Tibial nerve (tissue), 4 donors: ENCODE measurements around the gene SLC35B2. TPM values are rescaled to one million over a fixed set of nuclear protein-coding genes. Genes with fewer than 3 reads are reported as not detected.

Source experiments
- DNase-seq, 2 donors: peaks; one replicate each; pipeline ENCODE4 v3.0.0-alpha.2; 2019; ENCODE audit warnings: low spot score in 2 of 2
- H3K27ac ChIP-seq, 4 donors: fragments of 200-600 bp; sonication (generic) in 3 of 4; one replicate each; pipeline ENCODE4 v1.5.1; 2017 to 2019; ENCODE audit warnings: mild to moderate bottlenecking in 1 of 4
- H3K27me3 ChIP-seq, 2 donors: fragments of 200-600 bp; sonication (generic) in 1 of 2; one replicate each; pipeline versions ENCODE4 v1.5.1 to v1.6.0; 2017 to 2019
- H3K36me3 ChIP-seq, 3 donors: fragments of 200-600 bp; sonication (generic); one replicate each; pipeline ENCODE4 v1.5.1; 2018 to 2019
- H3K4me1 ChIP-seq, 4 donors: fragments of 200-600 bp; sonication (generic) in 3 of 4; one replicate each; pipeline ENCODE4 v1.5.1; 2017 to 2019
- H3K4me3 ChIP-seq, 4 donors: fragments of 200-600 bp; sonication (generic) in 3 of 4; one replicate each; pipeline ENCODE4 v1.5.1; 2017 to 2019; ENCODE audit warnings: mild to moderate bottlenecking in 1 of 4, moderate library complexity in 1 of 4
- H3K9me3 ChIP-seq, 4 donors: fragments of 200-600 bp; sonication (generic) in 3 of 4; one replicate each; pipeline ENCODE4 v1.5.1; 2017 to 2019
- EP300 ChIP-seq, 2 donors: sonication (generic); formaldehyde crosslinking; IDR thresholded peaks; one replicate each; pipeline ENCODE4 v1.6.1; 2017; ENCODE audit warnings: antibody characterized with exemption in 2 of 2, mild to moderate bottlenecking in 1 of 2
- POLR2A ChIP-seq, 2 donors: fragments of 450-650 bp; IDR thresholded peaks; one replicate each; pipeline ENCODE4 v1.6.1; 2017; ENCODE audit warnings: antibody characterized with exemption in 2 of 2, mild to moderate bottlenecking in 2 of 2, moderate library complexity in 2 of 2
- WGBS, 2 donors: methylation state at CpG; one replicate each; pipeline ENCODE4 v1.1.5; 2018; 5-methylcytosine and 5-hydroxymethylcytosine counted together
- total RNA-seq, 4 donors: library from RNA; depleted of rRNA; stranded (reverse); fragments of >200 nt; gene quantifications; one replicate each; pipeline ENCODE4 v1.1.0, GENCODE V29; 2016
- TF ChIP-seq, protein P1 (sequence below), 5 experiments: fragments of 200-600 bp in 3 of 5; fragments of 450-650 bp in 2 of 5; sonication (generic) in 3 of 5; IDR thresholded peaks; one replicate each; pipeline ENCODE4 v1.5.1; 2016 to 2019; ENCODE audit warnings: antibody characterized with exemption in 5 of 5, mild to moderate bottlenecking in 3 of 5, moderate library complexity in 2 of 5

The SLC35B2 gene
- total RNA-seq, 4 donors from 2014 or later: 28.0 to 34.1 (median 33.1) TPM

GRCh38 chr6:44261581-44261980 lies 4.3 kb upstream of the SLC35B2 start:
- no peaks in the 10 kb centered on the region for H3K27me3 ChIP-seq
- no peaks in the 10 kb centered on the region for H3K9me3 ChIP-seq
- TF ChIP-seq POLR2A (IDR thresholded peaks at IDR 0.05) (no peak), EP300 (IDR thresholded peaks at IDR 0.05) (no peak)
- TF ChIP-seq, protein P1, sequence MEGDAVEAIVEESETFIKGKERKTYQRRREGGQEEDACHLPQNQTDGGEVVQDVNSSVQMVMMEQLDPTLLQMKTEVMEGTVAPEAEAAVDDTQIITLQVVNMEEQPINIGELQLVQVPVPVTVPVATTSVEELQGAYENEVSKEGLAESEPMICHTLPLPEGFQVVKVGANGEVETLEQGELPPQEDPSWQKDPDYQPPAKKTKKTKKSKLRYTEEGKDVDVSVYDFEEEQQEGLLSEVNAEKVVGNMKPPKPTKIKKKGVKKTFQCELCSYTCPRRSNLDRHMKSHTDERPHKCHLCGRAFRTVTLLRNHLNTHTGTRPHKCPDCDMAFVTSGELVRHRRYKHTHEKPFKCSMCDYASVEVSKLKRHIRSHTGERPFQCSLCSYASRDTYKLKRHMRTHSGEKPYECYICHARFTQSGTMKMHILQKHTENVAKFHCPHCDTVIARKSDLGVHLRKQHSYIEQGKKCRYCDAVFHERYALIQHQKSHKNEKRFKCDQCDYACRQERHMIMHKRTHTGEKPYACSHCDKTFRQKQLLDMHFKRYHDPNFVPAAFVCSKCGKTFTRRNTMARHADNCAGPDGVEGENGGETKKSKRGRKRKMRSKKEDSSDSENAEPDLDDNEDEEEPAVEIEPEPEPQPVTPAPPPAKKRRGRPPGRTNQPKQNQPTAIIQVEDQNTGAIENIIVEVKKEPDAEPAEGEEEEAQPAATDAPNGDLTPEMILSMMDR (IDR thresholded peaks at IDR 0.05): no peak
- DNase-seq: no peak
- no peak overlapping the region for H3K27ac ChIP-seq
- H3K4me3 ChIP-seq: no peak overlapping the region
- peaks cover 0 to 22% (median 0%) of the 10 kb centered on the region in 3 donors for H3K36me3 ChIP-seq
- 99 to 100% methylated on average over 2 to 8 of the region's 8 CpGs for WGBS, 2 donors
- peaks cover 2 to 53% (median 35%) of the 10 kb centered on the region in 4 donors for H3K4me1 ChIP-seq

DNA sequence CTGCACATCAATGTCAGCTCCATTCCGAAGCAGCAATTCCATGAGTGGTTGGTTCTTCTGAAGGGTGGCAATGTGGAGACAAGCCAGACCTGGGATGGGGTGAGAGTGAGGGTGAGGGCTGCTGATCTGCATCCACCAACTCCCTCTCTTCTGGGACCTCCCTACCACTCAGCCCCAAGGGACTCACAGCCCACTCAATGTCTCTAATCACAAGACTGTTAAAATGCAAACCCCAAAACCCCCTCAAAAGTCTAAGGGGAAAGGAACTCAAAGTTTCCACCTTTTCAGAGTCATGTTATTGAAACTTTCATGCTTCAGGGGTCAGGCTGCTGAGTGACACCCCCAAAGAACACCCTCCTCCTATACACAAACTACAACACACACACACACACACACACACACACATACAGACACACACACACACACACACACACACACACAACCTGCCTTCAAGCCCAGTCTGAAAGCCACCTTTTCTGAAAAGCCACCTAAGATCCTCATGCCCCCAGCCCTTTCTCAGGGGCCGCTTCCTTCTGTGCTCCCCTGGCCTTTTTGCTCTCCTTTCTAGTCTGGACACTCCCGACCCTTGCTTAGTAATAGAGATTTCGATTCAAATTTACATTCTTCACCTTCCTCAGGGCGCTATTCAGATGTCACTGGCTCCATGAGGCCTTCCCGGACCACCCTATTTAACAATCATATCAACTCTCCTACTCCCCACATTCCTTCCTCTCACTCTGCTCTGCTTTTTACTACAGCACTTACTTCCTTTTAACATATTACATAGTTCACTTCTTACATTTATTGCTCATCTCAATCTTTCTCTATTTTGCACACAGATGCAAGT lies 3.3 kb upstream of the SLC35B2 start:
- DNase-seq: no peak
- no peak overlapping the region for H3K27ac ChIP-seq
- WGBS, 2 donors: 91 to 92% methylated on average over 6 of the region's 6 CpGs
- peaks cover 0 to 22% (median 0%) of the 10 kb centered on the region in 3 donors for H3K36me3 ChIP-seq
- H3K4me3 ChIP-seq: no peak overlapping the region
- peaks cover 2 to 59% (median 44%) of the 10 kb centered on the region in 4 donors for H3K4me1 ChIP-seq
- H3K27me3 ChIP-seq: no peaks in the 10 kb centered on the region
- TF ChIP-seq, protein P1 (IDR thresholded peaks at IDR 0.05): no peak
- no peak for TF ChIP-seq EP300 (IDR thresholded peaks at IDR 0.05)
- no peak for TF ChIP-seq POLR2A (IDR thresholded peaks at IDR 0.05)
- no peaks in the 10 kb centered on the region for H3K9me3 ChIP-seq

DNA sequence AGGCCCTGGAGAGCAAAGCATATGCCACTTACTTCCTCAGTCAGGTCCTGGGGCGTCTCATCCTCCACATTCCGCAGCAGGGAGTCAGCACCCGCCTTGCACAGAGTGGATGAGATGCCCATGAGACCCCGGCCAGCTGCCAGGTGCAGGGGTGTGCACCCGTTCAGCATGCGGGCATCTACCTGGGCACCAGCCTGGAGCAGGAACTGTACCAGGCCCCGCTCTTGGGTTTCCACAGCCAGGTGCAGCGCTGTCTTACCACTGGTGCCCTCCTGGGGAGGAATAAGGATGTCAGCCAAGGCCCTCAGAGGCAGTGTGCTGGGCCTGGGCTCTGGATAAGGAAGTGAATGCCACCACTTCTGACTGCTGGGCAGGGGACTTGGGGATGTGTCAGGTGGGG lies 2.7 kb upstream of the SLC35B2 start:
- Histone ChIP-seq H3K4me1 (peaks cover 2 to 64% (median 44%) of the 10 kb centered on the region in 4 donors), H3K4me3 (no peak overlapping the region), H3K36me3 (peaks cover 0 to 29% (median 0%) of the 10 kb centered on the region in 3 donors), H3K27ac (no peak overlapping the region), H3K9me3 (no peaks in the 10 kb centered on the region), H3K27me3 (no peaks in the 10 kb centered on the region)
- DNase-seq: no peak
- TF ChIP-seq, protein P1 (IDR thresholded peaks at IDR 0.05): no peak
- TF ChIP-seq POLR2A (IDR thresholded peaks at IDR 0.05) (no peak), EP300 (IDR thresholded peaks at IDR 0.05) (no peak)
- 81 to 89% methylated on average over 3 to 8 of the region's 8 CpGs for WGBS, 2 donors

- no peak overlapping the region for H3K4me3 ChIP-seq
- peaks cover 0 to 40% (median 3%) of the 10 kb centered on the region in 3 donors for H3K36me3 ChIP-seq
- H3K27me3 ChIP-seq: no peaks in the 10 kb centered on the region
- no peak for DNase-seq
- TF ChIP-seq POLR2A (IDR thresholded peaks at IDR 0.05) (no peak), EP300 (IDR thresholded peaks at IDR 0.05) (no peak)
- TF ChIP-seq, protein P1 (IDR thresholded peaks at IDR 0.05): no peak
- H3K27ac ChIP-seq: peak overlapping the region in 1 of 4 donors; percentile 90
- no peaks in the 10 kb centered on the region for H3K9me3 ChIP-seq
- 87 to 89% methylated on average over 3 of the region's 3 CpGs for WGBS, 2 donors
- peaks cover 2 to 64% (median 36%) of the 10 kb centered on the region in 4 donors for H3K4me1 ChIP-seq
Observed at GRCh38 chr6:44258921-44259320, 1.6 kb upstream of the SLC35B2 start.

DNA sequence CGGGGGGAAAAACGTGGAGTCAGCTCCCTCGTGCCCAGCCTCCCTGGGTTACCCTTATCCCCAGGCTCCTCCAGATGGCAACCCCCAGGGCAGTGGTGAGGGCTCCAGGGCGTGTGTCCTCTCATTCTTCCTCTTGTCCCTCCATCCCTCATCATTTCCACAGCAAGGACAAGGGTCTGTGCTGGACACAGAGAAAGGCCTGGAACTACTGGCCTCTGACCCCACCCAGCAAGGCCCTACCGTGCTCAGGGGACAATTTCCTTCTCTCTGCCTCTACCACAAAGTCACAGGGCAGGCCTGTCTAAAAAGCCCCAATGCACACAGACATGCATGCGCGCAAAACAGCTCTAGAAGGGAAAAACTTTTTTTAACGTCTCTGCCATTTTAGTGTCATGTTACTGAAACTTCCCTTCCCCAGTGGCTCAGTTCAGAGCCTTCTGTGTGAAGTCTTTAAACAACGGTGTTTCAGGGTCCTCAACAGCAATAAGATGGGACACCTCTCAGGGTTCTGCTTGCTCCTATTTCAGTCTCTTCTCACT lies 1.1 kb upstream of the SLC35B2 start:
- TF ChIP-seq, protein P1 (IDR thresholded peaks at IDR 0.05): no peak
- TF ChIP-seq POLR2A (IDR thresholded peaks at IDR 0.05) (no peak), EP300 (IDR thresholded peaks at IDR 0.05) (no peak)
- H3K4me3 ChIP-seq: no peak overlapping the region
- DNase-seq: no peak
- H3K27ac ChIP-seq: peak overlapping the region; percentile 88 to 99 (median 93)
- H3K4me1 ChIP-seq: peaks cover 0 to 64% (median 30%) of the 10 kb centered on the region in 4 donors
- 67 to 70% methylated on average over 9 of the region's 9 CpGs for WGBS, 2 donors
- no peaks in the 10 kb centered on the region for H3K27me3 ChIP-seq
- no peaks in the 10 kb centered on the region for H3K9me3 ChIP-seq
- peaks cover 0 to 45% (median 7%) of the 10 kb centered on the region in 3 donors for H3K36me3 ChIP-seq
